Stimulated activated CD4-positive, alpha-beta T cell treated with anti-CD3 and anti-CD28 coated beads, Interleukin-1b, Interleukin-23, amount 100 ng/mL, for 48 hours (primary cell): ENCODE data around the gene RHOJ.
"Not testable (repeated sequence)": the region's sequence is repeated elsewhere in the genome, so short reads cannot be mapped to it uniquely, and the experiment has no call there.

Experiments used
- DNase-seq: peaks from one replicate; pipeline ENCODE4 v3.0.0-alpha.2; 2020

Gene RHOJ

GRCh38 chr14:63301891-63302534 lies 97.8 kb downstream of the RHOJ start:
- DNase-seq: no peak

DNA sequence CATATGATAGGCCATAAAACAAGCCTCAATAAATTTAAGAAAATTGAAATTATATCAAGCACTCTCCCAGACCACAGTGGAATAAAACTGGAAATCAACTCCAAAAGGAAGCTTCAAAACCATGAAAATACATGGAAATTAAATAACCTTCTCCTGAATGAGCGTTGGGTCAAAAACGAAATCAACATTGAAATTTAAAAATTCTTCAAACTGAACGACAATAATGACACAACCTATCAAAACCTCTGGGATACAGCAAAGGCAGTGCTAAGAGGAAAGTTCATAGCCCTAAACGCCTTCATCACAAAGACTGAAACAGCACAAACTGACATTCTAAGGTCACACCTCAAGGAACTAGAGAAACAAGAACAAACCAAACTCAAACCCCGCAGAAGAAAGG lies 100.2 kb downstream of the RHOJ start:
- not testable (repeated sequence) for DNase-seq

GRCh38 chr14:63308723-63309317 lies 104.6 kb downstream of the RHOJ start:
- DNase-seq: no peak

DNA sequence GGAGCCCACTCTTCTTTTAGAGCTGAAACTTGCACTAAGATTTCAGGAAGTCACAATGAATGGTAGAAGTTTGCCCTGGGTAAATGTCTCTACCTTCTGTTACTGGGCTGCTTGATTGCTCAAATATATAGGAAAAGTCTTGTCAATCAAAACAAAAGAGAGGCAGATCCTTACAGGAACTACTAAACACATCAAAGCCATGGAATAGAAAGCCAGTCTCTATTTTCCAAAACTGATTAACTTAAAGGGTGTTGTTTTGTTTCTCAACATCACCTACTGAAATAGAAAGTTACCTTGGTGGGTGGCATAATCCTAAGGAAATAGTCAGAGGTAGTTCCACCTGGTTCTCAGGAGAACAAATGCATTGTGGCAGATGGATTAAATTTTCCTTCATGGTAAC lies 114.6 kb downstream of the RHOJ start, which contains the start of gene GPHB5:
Gene GPHB5, minus strand, starts transcription at position 101 of the 400 bp plus-strand sequence. CDS start 1,086 bp downstream, outside the sequence.
- DNase-seq: no peak

DNA sequence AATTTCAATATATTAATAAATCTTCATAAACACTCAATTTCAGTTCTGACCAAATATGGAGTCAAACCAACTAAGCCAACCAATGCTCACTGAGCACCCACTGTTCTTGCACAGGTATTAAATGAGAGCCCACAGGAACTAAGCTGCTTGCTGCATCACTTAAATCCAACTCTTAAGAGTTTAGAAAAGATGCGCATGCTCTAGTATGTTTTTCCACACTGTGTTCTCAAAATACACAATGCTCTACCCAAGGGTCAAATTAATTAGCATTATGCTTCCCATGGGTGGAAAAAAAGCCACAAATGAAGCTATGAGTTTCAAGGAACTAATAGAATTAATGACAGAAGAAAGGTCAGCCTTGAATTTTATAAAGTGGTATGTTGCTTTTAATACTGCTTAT lies 118.2 kb downstream of the RHOJ start:
- no peak for DNase-seq

DNA sequence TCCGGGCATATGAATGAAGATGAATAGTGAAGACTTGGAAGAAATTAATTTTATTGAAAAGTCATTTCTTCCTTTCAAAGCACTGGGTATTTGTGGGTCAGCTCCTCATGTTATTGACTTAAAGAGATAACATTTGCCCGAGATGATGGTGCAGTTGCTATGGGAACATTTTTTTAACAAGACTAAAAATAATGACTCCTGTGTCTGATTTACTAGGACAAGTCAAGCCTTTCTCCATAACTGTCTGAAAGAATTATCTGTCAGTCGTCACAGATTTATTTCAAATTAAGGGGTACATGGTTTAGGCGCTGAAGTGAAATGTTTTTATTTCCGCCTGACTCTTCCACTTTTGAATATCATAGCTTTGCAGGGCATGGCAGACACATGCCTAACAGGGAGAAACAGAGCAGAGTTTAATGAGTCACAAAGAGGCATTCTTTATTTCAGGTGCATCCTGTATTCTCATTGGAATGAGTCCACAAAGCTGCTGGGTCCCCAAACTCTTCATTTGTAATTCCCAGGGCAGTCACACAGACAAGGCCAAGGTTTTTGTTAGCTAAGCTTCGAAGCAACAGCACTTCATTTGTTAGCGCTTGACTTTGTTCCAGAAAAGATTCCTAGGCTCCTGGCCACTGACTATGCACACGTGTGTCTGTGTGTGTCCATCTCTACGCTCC lies 118.8 kb downstream of the RHOJ start:
- DNase-seq: no peak

DNA sequence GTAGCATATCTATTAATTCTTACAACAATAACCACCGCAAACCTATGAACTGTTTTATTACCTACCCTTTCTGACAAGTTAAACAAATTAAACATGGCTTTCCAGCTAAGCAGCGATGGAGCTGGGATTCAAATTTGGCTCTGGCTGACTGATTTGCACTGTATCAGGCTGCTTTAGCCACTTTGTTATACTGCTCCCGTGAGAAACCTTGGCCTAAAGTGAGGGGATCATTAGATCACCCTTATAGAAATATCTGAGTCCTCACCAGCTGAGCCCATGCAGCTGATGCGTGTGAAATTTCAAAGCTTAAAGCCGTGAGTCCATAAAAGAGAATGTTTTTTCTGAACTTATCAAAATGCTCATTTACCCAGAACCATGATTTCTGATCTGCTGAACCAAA lies 122.6 kb downstream of the RHOJ start:
- no peak for DNase-seq

GRCh38 chr14:63328787-63329737 lies 124.8 kb downstream of the RHOJ start:
- DNase-seq: no peak

DNA sequence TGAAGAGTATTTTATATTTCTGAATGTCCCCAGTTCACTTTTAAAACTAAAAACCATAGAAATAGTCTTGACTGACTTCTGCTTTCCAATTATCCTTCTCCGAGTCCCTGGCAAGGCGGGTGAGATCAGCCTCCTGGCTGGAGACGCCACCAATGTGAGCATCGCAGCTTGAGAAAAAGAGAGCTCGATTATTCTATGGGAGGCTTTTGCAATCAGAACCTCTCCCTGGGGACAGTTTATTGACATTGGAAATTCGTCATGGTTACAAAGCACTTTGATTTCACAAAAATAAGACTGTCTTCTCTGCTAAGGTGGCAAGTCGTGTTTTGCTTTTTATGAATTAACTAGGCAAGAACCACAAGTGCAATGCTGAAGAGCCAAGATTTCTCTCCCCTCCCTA lies 138.1 kb downstream of the RHOJ start:
- DNase-seq: no peak
